NCI-H2227 (cell line): ENCODE data around the gene AQP7.
A peak's percentile ranks its signal among the peaks of the same experiment; 100 is the strongest.
"Not testable (repeated sequence)": the region's sequence is repeated elsewhere in the genome, so short reads cannot be mapped to it uniquely, and the experiment has no call there.

Experiments
- DNase-seq: peaks from one replicate; lab custom pipeline; 2025; ENCODE audit not compliant: unreplicated experiment; lab: John Stamatoyannopoulos, UW

AQP7 gene

DNA sequence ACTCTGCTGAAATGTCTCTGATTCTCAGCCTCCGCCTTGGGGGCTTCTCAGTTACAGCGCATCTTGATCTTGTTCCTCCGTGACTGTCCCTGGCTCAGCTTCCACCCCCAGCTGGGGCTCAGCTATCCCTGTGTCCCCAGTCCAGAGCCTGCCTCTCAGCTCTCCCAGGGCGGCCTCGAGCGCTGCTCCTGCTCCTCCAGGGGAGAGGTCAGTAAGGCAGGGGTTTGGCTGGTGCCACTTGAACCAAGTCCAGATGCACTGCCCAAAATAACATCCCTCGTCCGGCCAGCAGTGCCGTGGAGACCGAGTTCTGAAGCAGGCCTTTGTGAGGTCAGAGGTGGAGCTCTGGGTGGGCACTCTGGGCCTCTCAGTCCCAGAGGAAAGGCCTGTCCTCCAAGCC is at the start of gene AQP7:
TSS of gene AQP7 (minus strand) at position 198 of the 400 bp plus-strand sequence. CDS start 1,306 bp downstream, outside the sequence.
- not testable (repeated sequence) for DNase-seq

DNA sequence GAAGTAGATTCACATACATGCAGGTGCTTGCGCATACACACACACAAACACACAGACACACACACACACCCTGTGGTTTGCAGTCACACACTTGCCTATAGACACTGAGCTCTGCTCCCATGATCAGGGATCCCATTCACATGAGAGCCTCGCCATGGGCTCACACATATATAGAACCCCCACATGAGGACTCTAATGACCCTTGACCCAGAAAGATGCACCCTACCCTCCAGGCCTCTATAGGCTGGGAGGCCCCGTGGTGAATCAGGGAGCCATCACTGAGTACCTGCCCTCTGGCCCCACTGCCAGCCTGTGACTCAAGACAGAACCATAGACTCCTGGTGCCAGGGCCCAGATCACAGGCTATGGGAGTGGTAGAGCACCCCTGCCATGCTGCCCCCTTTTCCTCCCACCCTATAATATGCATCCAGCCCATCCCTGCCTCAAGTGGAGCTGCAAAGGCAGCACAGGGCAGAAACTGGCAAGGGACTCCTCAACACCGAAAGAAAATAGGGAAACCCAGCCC is 48.3 kb upstream of the AQP7 start:
- no peak for DNase-seq

DNA sequence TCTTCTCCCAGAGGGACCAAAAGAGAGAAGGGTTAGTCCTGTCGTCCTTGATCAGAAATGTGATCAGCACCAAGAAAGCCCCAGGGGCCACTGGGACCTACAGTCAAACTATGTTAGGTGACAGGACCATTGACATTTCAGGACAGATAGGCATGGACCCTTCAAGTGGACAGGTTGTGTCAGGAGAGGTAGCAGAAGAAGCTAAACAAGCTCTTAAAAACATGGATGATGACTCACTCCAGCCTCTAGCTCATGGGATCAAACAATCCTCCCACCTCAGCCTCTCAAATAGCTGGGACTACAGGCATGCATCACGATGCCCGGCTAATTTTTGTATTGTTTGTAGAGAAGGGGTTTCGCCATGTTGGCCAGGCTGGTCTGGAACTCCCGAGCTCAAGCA is 47.3 kb upstream of the AQP7 start:
- no peak for DNase-seq

DNA sequence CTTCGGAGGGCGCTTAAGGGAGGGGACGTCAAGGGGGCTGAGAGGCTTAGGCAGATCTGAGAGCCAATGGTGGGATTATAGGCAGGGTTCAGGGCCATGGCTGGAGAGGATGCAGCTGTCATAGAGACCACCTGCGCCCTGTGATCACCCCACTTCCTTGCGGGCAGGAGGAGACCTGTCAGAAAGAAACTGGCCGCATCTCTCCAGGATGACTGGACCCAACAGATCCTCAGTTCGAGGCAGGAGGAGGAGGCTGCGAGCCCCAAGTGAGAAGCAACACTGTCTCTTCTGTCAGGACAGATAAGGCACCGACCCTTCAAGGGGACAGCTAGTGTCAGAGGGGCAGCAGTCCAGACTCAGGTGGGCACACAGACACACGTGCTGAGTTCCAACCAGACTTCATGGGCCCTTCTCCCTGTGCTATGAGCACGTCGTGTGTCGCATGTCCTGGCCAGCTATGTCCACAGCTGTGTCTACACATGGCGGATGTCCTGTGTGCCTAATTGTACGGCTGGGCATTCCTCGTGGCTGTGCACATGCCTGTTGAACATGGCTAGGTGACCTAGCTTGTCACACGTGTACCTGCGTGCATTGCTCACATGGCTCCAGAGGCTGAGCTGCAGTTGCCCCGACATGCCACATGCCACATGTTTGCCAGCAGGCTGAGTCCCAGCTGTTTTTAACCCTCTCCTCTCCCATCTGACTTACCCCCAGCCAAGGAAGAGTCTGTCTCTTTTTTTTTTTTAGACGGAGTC is 45.6 kb upstream of the AQP7 start:
- no peak for DNase-seq

DNA sequence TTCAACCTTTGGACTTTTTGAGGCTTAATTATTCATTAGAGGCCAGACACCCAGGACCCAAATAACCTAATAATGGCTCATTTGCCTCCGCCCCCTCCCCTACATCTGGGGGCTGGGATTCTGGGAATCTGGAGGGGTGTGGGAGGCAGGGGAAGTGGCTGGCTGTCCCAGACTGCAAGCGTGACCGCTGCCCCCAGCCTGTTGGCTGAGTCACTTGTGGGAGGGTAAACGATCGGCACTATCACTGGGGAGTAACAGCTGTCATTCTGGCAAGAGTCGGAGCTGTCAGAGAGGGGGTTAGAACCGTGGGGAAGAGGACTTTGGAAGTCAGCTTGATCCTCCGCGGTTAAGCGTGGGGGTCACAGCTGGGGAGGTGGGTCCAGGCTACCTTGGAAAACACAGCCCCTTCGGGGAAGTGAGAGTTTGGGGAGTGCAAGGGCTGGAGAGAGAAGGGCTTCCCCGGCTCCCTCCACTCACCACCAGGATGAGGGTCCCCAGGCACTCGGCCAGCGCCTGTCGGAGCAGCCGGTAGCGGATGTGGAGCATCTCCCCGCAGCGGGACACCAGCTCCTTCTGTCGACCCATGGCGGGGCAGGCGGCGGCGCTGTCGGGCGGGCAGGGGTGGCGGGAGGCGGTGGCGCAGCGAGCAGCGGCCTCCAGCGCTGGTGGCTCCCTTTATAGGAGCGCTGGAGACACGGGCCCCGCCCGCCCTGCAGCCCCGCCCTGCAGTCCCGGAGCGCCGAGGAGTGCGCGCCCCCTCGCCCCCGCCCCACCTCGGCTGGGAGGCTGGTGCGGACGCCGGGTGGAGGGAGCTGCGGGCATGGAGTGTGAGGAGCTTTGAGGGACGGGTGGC is 44.8 kb upstream of the AQP7 start, which contains the start of gene AQP3:
TSS of gene AQP3 (minus strand) at position 648 of the 853 bp plus-strand sequence. CDS start at position 585, 63 bp downstream.
- peak; percentile 62 for DNase-seq

DNA sequence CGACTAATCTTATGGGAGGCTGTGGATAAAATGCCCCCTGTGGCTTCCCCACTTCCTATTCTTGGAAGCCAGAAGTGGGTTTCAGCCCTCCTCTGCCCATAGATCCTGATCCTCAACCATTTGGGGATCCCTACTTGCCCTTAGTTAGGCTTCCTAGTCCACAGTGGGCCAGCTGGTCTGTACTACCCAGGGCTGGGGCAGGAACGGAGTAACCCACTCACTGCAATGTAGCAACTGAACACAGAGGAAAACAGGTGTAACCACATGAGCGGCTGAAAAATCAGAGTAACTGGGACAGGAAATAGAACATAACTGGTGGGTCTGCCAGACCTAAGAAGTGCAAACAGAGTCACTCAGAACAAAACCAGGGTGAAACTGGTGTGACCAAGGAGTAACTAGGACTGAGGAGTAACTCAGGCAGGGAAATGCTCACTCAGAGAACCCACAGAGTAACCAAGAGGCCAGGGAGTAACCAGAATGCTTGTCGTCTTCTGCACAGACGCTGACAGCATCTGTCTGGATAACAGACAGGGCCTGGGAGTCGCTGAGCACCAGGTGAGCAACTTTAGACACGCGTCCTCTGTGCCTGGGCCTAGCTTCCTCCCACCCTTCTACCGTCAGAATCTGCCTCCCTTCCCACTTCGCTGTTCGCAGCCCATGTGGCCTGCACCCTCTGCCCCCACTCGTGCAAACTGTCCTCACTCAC is 44.0 kb upstream of the AQP7 start:
- DNase-seq = no peak

DNA sequence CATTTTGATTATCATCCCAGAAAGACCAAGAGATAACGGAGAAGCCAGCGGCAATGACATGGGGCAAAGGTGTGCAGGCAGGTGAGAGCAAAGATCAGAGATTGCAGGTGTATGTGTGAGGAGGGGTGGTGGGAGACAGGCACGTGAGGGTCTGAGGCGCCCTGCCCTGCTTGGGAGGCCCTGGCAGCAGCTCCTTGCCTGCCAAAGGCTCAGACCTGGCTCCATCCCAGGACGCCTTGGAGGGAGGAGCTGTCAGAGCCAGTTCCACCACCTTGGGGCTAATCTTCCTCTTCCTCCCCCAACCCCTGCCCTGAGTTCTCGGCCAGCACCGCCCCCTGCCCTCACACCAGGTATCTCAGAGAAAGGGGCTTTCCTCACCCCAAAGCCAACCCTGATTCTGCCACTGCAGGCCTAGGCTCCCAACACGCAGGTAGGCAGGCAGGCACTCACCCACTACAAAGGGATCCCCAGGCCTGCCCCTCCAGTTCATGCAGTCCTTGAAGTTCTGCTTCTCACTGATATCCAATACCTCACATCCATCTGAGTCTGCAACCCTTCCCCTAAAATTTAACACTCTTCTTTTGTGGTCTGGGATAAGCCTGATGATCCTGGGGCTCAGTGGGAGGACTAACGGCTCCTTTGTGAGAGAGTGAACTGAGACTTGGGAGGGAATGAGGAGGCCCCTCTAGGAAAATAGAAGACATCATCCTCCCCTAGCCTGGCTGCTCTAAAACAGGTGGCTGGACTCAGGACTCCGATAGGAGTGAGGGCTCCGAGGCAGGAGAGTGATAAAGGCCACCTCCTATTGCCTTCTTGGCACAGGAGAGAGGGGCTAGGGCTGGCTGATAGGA is 43.2 kb upstream of the AQP7 start:
- DNase-seq = no peak

DNA sequence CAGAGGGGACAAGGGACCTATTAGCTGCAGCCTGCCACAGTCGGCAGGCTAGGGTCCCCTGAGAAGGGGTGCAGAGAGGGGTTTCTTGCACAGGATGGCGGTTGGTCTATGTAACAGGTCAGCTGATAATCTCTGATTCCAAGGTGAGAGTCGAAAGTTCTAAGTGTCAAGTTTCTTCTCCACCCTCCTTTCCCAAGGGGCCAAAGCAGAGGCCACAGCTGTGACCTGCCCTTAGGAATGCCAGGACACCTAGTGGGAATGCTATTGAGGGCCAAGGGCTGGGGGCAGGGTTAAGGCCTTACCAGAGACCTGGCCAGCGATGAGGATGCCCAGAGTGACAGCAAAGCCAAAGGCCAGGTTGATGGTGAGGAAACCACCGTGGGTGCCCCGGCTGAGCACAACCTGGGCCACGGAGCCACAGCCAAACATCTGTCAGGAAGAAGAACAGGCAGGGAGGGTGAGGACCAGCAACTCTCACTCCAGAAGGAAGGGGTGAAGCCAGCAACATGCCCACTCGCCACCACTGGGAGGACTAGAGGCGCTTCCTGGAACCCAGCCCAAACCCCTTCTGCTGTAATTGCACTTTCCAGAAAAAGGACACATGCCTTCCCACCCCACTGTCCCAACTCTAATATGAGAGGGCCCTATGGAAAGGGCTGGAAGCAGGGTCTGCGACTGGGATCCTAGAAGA is 41.2 kb upstream of the AQP7 start:
- DNase-seq = no peak

DNA sequence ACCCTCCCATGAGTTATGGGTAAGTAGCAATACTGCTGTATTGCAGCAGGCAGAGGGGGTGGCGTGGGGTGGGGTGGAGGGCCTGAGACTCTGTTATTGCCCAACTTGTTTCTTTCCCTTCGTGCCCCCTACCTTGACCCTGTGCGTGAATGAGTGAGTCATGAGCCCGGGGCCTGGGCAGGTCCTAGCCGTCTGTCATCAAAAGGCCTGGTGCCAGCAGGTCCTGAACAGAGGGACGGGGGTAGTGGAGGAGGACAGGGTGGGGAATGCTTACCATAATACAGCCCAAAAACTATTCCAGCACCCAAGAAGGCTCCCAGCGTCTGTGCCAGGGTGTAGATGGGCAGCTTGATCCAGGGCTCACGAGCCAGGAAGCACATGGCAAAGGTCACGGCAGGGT is 40.7 kb upstream of the AQP7 start:
- no peak for DNase-seq

DNA sequence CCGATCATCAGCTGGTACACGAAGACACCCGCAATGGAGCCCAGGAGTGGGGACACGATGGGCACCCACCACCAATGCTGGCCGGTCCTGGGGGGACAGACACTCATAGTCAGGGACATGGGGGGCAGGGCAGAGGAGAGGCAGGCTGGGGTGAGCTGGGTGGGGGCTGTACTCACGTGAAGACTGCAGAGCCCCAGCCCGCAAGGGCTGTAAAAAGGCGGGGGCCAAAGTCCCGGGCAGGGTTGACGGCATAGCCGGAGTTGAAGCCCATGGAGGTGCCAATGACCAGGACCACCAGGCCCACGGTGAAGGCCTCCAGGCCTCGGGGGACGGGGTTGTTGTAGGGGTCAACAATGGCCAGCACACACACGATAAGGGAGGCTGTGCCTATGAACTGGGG is 39.8 kb upstream of the AQP7 start:
- no peak for DNase-seq

DNA sequence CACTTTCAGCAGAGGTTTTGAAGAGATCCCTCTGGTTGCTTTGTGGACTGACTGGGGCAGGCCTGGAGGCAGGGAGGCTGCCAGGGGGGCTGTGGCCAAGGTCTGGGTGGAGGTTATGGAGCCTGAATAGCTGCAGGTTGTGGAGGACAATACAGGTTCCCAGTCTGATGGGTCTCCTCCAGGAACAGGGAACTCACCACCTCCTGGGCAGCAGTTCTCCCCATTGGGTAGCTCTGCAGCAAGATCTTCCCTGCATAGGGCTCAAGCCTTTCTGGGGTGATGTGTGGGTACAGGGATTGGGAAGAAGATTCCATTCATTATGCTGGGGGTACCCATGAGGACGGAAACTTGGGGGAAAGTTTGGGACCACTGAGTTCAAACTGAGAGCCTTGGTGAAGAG is 38.2 kb upstream of the AQP7 start:
- DNase-seq = no peak

DNA sequence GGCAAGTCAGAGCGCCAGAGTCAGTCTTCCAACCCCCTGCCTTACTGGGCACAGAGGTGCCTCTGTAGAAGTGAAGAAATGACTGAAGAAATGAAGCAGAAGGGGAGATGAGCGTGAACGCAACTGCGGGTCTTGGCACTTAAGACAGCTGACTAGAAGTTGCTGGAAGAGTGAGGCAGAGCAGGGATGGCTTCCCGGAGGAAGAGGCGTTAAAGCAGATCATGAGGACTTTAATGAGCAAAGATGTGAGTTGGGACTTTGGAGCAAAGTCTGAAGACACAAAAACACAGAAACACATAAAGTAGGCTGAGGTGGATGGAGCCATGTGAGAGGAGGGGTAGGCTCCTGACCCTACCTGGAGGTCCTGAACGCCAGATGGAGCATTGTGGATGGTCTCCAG is 37.8 kb upstream of the AQP7 start:
- DNase-seq = no peak

DNA sequence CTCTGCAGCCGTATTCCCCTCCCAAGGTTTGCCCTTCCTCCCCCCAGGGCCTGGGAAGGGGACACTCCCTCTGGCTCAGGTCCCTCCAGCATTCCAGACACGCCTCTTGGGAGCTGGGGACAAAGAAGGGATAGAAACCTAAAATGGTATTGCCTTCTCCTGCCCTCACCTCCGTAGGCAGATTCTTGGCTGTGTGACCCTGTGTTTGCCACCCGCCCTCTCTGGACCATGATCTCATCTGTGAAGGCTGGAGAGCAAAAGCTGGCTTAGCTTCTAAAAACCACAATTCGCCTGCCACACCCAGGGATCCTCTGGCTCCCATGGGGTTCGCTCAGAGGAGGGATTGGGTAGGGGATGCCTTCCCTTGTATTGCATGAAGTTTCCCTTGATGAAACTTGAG is 37.4 kb upstream of the AQP7 start:
- no peak for DNase-seq

DNA sequence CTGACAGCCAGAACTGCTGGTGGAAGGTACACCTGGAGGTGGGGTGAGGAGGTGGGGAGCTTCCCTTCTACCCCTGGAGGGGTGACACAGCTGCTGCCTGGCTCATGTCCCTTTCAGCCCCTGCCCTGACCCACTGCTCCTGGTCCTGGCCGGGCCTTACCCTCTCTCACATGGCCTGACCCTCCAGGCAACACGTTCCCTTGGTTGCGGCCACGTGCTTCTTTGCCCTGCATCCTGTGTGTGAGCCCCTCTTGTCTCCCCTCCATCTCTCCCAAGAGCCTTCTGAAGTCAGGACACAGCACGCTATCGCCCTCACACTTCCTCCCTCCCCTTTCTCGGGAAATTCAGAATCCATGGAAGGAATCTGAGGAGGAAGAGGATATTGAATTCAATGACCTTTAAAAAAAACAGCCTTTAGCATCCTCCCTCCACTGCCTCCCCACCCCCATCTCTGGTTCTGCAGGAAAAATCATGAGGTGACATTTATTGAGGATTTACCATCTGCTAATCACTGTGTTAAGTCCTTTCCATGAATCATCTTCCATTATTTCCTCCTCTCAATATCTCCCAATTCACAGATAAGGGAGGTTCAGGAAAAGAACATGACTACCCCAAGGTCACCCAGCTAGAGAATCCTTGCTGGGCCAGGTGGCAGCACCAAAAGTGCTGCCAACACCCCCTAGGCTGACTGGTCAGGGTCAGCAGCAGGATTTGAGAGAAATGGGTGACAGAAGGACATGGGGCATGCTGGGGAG is 36.7 kb upstream of the AQP7 start:
- DNase-seq = no peak

DNA sequence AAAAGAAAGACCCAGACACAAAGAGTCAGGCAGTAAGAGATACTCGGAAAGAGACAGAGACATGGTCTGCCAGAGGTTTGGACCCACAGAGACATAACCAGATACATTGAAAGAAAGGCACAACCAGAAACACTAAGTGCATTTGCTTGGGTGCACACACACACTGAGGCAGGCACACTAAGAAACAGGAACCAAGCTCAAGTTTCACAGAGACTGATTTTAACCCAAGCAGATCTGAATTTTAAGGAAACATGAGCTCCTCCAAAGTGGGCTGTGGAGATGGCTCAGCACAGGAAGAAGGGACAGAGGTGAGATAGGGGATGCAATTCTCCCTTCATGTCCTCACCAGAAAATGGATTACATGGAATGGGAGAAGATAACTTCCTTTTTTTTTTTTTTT is 35.5 kb upstream of the AQP7 start:
- no peak for DNase-seq

DNA sequence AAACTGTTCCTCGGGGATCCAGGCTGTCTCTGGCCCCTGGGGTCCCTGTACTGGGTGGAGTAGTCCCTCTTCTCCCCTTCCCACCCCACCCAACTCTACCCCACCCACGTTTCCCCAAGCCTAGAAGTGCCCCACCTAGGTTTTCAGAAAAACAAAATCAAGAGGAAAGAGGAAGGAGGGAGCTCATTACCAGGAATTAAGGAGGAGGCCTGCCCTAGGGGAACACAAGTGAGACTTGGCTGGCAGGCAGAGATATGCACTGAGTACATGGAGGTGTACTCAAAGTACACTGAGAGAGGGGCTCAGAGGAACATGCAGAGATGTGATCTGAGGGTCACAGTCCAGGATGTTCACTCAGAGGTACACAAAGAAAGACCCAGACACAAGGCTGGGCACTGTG is 34.8 kb upstream of the AQP7 start:
- no peak for DNase-seq

DNA sequence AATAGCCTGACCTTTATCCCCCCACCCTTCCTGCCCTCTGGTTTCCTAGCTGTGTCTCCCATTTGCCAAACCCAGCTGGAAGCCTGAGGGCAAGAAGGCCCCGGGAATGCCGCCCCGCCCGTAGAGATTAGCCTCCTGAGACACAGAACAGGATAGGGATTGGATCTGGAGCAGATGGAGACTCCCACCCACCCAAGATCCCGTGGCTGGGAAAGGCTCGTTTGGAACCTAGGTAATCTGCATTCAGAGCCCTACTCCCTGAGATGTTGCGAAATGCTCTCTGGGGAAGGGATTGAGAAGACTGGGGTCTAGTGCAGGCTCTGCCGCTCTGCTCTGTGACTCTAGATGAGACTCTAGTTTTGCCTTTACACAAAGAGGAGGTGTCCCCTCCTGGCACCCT is 34.1 kb upstream of the AQP7 start:
- no peak for DNase-seq

DNA sequence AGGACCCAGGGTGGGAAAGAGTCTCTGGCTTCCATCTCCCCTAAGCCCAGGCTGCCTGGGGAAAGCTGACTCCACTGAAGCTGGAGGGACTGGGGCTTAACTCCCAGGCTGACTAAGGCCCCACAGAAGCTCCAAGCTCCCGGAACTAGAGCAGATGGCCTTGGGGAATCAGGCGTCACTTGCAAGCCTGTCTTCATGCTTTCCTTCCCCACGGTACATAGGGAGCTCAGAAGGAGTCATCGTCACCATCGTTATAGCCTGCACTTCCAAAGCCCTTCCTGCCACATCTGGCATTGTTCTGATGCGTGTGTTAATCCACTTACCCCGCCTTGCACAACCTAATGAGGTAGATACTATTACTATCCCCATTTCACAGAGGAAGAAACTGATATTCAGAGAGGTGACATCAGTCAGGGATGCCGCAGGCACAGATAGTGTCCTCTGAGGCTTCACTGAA is 33.5 kb upstream of the AQP7 start:
- DNase-seq = no peak
